CD14-positive monocyte (primary cell): ENCODE results near the gene RAP2A. TPM values are rescaled to one million over a fixed set of nuclear protein-coding genes. Genes with fewer than 3 reads are reported as not detected.

Source experiments
- DNase-seq, 3 donors: peaks; one replicate each; pipeline ENCODE4 v3.0.0-alpha.2; 2011 to 2022
- H2AFZ ChIP-seq: 2 replicates; pipeline ENCODE4 v1.6.0; 2012; ENCODE audit warnings: mild to moderate bottlenecking, low read depth, low read length, inconsistent platforms; ENCODE audit not compliant: insufficient read depth, poor library complexity, severe bottlenecking
- H3K27ac ChIP-seq, 2 donors: 1 replicate in 1 of 2; 2 replicates in 1 of 2; pipeline ENCODE4 v1.5.1; 2012 to 2013; ENCODE audit warnings: low read length in 2 of 2, control low read depth in 1 of 2, inconsistent platforms in 1 of 2, low read depth in 1 of 2, mild to moderate bottlenecking in 1 of 2
- H3K27me3 ChIP-seq, 2 donors: one replicate each; pipeline versions ENCODE4 v1.6.0 to v1.6.1; 2011 to 2013; ENCODE audit warnings: low read length in 2 of 2; ENCODE audit not compliant: control insufficient read depth in 2 of 2, insufficient read depth in 2 of 2
- H3K36me3 ChIP-seq, 2 donors: replicated peaks in 1 of 2; 1 replicate in 1 of 2; 2 replicates in 1 of 2; pipeline versions ENCODE4 v1.5.1 to v1.6.1; 2012 to 2013; ENCODE audit warnings: low read length in 2 of 2, control low read depth in 1 of 2, inconsistent platforms in 1 of 2, mild to moderate bottlenecking in 1 of 2; ENCODE audit not compliant: insufficient read depth in 2 of 2, control insufficient read depth in 1 of 2
- H3K4me1 ChIP-seq, 2 donors: 1 replicate in 1 of 2; 2 replicates in 1 of 2; pipeline versions ENCODE4 v1.5.1 to v1.6.1; 2012 to 2013; ENCODE audit warnings: low read length in 2 of 2, control low read depth in 1 of 2, inconsistent platforms in 1 of 2, mild to moderate bottlenecking in 1 of 2, moderate library complexity in 1 of 2; ENCODE audit not compliant: insufficient read depth in 2 of 2, control insufficient read depth in 1 of 2
- H3K4me2 ChIP-seq: replicated peaks from 2 replicates; pipeline ENCODE3; 2012; ENCODE audit warnings: low read length, moderate library complexity, mild to moderate bottlenecking; ENCODE audit not compliant: poor library complexity, severe bottlenecking; ENCODE audit errors: extremely low read depth
- H3K4me3 ChIP-seq, 3 experiments: fragments of 200-600 bp in 1 of 3; sonication (generic) in 1 of 3; replicated peaks in 1 of 3; 1 replicate in 2 of 3; 2 replicates in 1 of 3; pipeline ENCODE4 v1.5.1; 2011 to 2013; ENCODE audit warnings: low read length in 3 of 3, mild to moderate bottlenecking in 3 of 3, control low read depth in 2 of 3, low read depth in 2 of 3, inconsistent platforms in 1 of 3, moderate library complexity in 1 of 3
- H3K79me2 ChIP-seq: 2 replicates; pipeline ENCODE4 v1.6.0; 2012; ENCODE audit warnings: mild to moderate bottlenecking, control low read depth, inconsistent platforms, low read length, moderate library complexity; ENCODE audit not compliant: insufficient read depth
- H3K9ac ChIP-seq: 2 replicates; pipeline ENCODE4 v1.6.0; 2017; ENCODE audit warnings: low read length, mild to moderate bottlenecking; ENCODE audit not compliant: insufficient read depth, poor library complexity, severe bottlenecking
- H3K9me3 ChIP-seq, 2 donors: replicated peaks in 1 of 2; 1 replicate in 1 of 2; 2 replicates in 1 of 2; pipeline versions ENCODE4 v1.5.1 to v1.6.1; 2012 to 2013; ENCODE audit warnings: low read length in 2 of 2, control low read depth in 1 of 2; ENCODE audit not compliant: control insufficient read depth in 1 of 2, insufficient read depth in 1 of 2
- H4K20me1 ChIP-seq: 2 replicates; pipeline ENCODE4 v1.6.0; 2012; ENCODE audit warnings: mild to moderate bottlenecking, low read length, control low read depth, moderate library complexity; ENCODE audit not compliant: insufficient read depth
- H3K27ac Mint-ChIP-seq, 7 donors: one replicate each; pipeline ENCODE4 v1.8.0; 2020; ENCODE audit warnings: mild to moderate bottlenecking in 7 of 7, mixed read lengths in 7 of 7, moderate library complexity in 6 of 7, inconsistent platforms in 2 of 7
- H3K27me3 Mint-ChIP-seq, 3 donors: one replicate each; pipeline ENCODE4 v1.8.0; 2021 to 2022; ENCODE audit warnings: low read depth in 3 of 3, mild to moderate bottlenecking in 3 of 3, mixed read lengths in 3 of 3, moderate library complexity in 3 of 3, inconsistent platforms in 1 of 3
- H3K36me3 Mint-ChIP-seq, 2 donors: one replicate each; pipeline ENCODE4 v1.8.0; 2020; ENCODE audit warnings: mixed read lengths in 2 of 2, inconsistent platforms in 1 of 2, mild to moderate bottlenecking in 1 of 2
- H3K4me1 Mint-ChIP-seq: one replicate; pipeline ENCODE4 v1.8.0; 2020; ENCODE audit warnings: mild to moderate bottlenecking, mixed read lengths
- H3K4me3 Mint-ChIP-seq, 2 donors: one replicate each; pipeline ENCODE4 v1.8.0; 2020; ENCODE audit warnings: mild to moderate bottlenecking in 2 of 2, mixed read lengths in 2 of 2, moderate library complexity in 1 of 2
- H3K9me3 Mint-ChIP-seq, 7 donors: one replicate each; pipeline ENCODE4 v1.8.0; 2020 to 2022; ENCODE audit warnings: mixed read lengths in 7 of 7, mild to moderate bottlenecking in 6 of 7, moderate library complexity in 6 of 7, inconsistent platforms in 2 of 7
- WGBS: methylation state at CpG from one replicate; pipeline ENCODE4 v1.1.5; 2013; ENCODE audit warnings: missing lambda C conversion rate; ENCODE audit not compliant: insufficient coverage; 5-methylcytosine and 5-hydroxymethylcytosine counted together
- intact Hi-C, 2 donors: fragments of 100-400 bp; cut with micrococcal nuclease; formaldehyde crosslinking; loops; one replicate each; pipeline versions ENCODE4 v1.15.0 to v1.15.1; 2023
- polyA plus RNA-seq, 3 donors: library from polyadenylated mRNA; depleted of rRNA in 1 of 3; unstranded in 2 of 3; stranded (reverse) in 1 of 3; fragments of 300-500 nt in 2 of 3; fragments of >200 nt in 1 of 3; fragmentation: Illumina TruSeq in 2 of 3; gene quantifications; 1 replicate in 2 of 3; 2 replicates in 1 of 3; pipeline ENCODE4 v1.2.3, GENCODE V29; 2012 to 2021
- TF ChIP-seq, protein P1 (sequence below): fragments of 200-600 bp; IDR thresholded peaks from one replicate; pipeline ENCODE4 v1.8.0; 2022; ENCODE audit warnings: antibody characterized with exemption, mild to moderate bottlenecking

RAP2A gene
- polyA plus RNA-seq, 3 donors: 2.3 to 5.3 (median 4.5) TPM

DNA sequence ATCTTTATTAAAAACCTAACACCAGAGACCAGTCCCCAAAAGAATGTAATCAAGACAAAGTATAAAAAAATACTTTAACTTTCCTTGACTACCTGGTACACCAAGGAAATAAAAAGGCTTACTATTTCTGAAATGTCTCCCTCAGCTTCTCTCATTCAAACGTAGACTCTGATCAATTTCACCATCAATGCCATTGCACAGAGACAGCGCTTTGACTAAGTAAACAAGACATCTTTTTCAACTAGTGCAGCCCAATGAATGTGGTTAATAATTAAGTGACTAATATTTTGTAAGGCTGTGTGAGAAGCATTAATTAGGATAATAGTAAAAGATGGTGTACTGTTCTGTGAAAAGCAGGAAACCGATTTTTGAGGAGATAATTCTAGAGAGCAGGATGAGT lies 7.3 kb upstream of the RAP2A start:
- Mint-ChIP-seq H3K9me3 (no peaks in the 10 kb centered on the region), H3K27ac (no peak overlapping the region), H3K27me3 (peaks cover 0 to 2% (median 1%) of the 10 kb centered on the region in 3 donors), H3K4me1 (peaks cover 9% of the 10 kb centered on the region), H3K4me3 (no peak overlapping the region), H3K36me3 (no peaks in the 10 kb centered on the region)
- Histone ChIP-seq H3K4me1 (no peaks in the 10 kb centered on the region), H3K27ac (no peak overlapping the region), H3K4me2 (no peak overlapping the region), H3K4me3 (no peak overlapping the region), H4K20me1 (no peaks in the 10 kb centered on the region), H3K27me3 (no peaks in the 10 kb centered on the region), H2AFZ (no peak overlapping the region), H3K9ac (no peak overlapping the region), H3K9me3 (no peaks in the 10 kb centered on the region), H3K79me2 (no peaks in the 10 kb centered on the region), H3K36me3 (no peaks in the 10 kb centered on the region)
- intact Hi-C loops: no loop called here
- DNase-seq: no peak
- TF ChIP-seq, protein P1, sequence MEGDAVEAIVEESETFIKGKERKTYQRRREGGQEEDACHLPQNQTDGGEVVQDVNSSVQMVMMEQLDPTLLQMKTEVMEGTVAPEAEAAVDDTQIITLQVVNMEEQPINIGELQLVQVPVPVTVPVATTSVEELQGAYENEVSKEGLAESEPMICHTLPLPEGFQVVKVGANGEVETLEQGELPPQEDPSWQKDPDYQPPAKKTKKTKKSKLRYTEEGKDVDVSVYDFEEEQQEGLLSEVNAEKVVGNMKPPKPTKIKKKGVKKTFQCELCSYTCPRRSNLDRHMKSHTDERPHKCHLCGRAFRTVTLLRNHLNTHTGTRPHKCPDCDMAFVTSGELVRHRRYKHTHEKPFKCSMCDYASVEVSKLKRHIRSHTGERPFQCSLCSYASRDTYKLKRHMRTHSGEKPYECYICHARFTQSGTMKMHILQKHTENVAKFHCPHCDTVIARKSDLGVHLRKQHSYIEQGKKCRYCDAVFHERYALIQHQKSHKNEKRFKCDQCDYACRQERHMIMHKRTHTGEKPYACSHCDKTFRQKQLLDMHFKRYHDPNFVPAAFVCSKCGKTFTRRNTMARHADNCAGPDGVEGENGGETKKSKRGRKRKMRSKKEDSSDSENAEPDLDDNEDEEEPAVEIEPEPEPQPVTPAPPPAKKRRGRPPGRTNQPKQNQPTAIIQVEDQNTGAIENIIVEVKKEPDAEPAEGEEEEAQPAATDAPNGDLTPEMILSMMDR: no peak
- 80% methylated on average over 1 of the region's 3 CpGs for WGBS

DNA sequence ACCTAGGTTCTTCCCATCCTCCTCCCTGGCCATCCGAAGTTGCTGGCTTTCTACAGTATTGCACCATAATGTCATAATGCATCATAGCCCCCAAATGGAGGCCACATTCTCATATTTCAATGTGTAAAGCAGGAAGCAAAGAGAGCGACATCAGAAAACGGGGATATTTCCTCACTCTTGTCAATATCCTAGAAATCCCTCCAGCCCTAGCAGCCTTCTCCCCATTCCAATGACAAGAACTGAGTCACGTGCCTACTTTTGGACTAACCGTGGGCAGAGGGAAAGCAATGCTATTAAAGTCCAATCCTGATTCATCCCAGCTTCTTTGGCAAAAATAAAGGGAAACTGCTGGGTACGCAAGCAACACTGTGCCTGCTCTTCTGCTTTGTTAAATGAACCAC lies 4.3 kb upstream of the RAP2A start:
- Histone ChIP-seq H3K27me3 (no peaks in the 10 kb centered on the region), H3K4me3 (no peak overlapping the region), H2AFZ (no peak overlapping the region), H4K20me1 (no peaks in the 10 kb centered on the region), H3K9me3 (no peaks in the 10 kb centered on the region), H3K4me1 (peaks cover 6 to 12% of the 10 kb centered on the region in 2 donors), H3K36me3 (no peaks in the 10 kb centered on the region), H3K4me2 (no peak overlapping the region), H3K27ac (no peak overlapping the region), H3K79me2 (peaks cover 3% of the 10 kb centered on the region), H3K9ac (no peak overlapping the region)
- DNase-seq: peak in 1 of 3 donors; percentile 7
- Mint-ChIP-seq H3K4me1 (peaks cover 11% of the 10 kb centered on the region), H3K27ac (no peak overlapping the region), H3K4me3 (no peak overlapping the region), H3K36me3 (no peaks in the 10 kb centered on the region), H3K9me3 (no peaks in the 10 kb centered on the region), H3K27me3 (peaks cover 0 to 3% (median 2%) of the 10 kb centered on the region in 3 donors)
- WGBS: 73% methylated on average over 5 of the region's 6 CpGs
- intact Hi-C loops: loop anchor here (5.0 to 10.0 kb wide), 4 partner anchors 45 to 1752 kb away; partner anchors contain the start of genes MBNL2 (in 2 of the 2) and DNAJC3 (in 1 of the 2)
- TF ChIP-seq, protein P1: no peak
